SW 1271 (cell line): ENCODE results near the gene VPS37C.
"Not testable (repeated sequence)": the region's sequence is repeated elsewhere in the genome, so short reads cannot be mapped to it uniquely, and the experiment has no call there.

Source experiments
- DNase-seq, 2 experiments: peaks; one replicate each; lab custom pipeline; 2025; lab: John Stamatoyannopoulos, UW

Gene VPS37C

GRCh38 chr11:61118004-61118403 lies 43.2 kb downstream of the VPS37C start:
- no peak for DNase-seq

GRCh38 chr11:61117168-61117520 lies 44.1 kb downstream of the VPS37C start:
- no peak for DNase-seq

GRCh38 chr11:61116426-61117167 lies 44.6 kb downstream of the VPS37C start:
- DNase-seq = no peak

- DNase-seq = no peak
These were observed 45.6 kb downstream of the VPS37C start for GRCh38 chr11:61115498-61116224.

- no peak for DNase-seq
These were observed 46.3 kb downstream of the VPS37C start for GRCh38 chr11:61114913-61115312.

GRCh38 chr11:61113201-61113600 lies 48.0 kb downstream of the VPS37C start:
- no peak for DNase-seq

GRCh38 chr11:61112575-61112974 lies 48.7 kb downstream of the VPS37C start:
- no peak for DNase-seq

- no peak for DNase-seq
These were observed 49.3 kb downstream of the VPS37C start for GRCh38 chr11:61111786-61112517.

- DNase-seq = no peak
These were observed 50.2 kb downstream of the VPS37C start for GRCh38 chr11:61111050-61111435.

- no peak for DNase-seq
These were observed 50.8 kb downstream of the VPS37C start for GRCh38 chr11:61110255-61111049.

- DNase-seq = no peak
These were observed 51.6 kb downstream of the VPS37C start for GRCh38 chr11:61109671-61110070.

- DNase-seq = no peak
These were observed 52.2 kb downstream of the VPS37C start for GRCh38 chr11:61108847-61109585.

GRCh38 chr11:61107888-61108287 lies 53.3 kb downstream of the VPS37C start:
- DNase-seq = no peak

GRCh38 chr11:61106894-61107470 lies 54.2 kb downstream of the VPS37C start:
- no peak for DNase-seq

- no peak for DNase-seq
These were observed 54.9 kb downstream of the VPS37C start for GRCh38 chr11:61106296-61106695.

GRCh38 chr11:61104963-61105362 lies 56.3 kb downstream of the VPS37C start:
- no peak for DNase-seq

GRCh38 chr11:61103851-61104423 lies 57.3 kb downstream of the VPS37C start:
- DNase-seq = no peak

- no peak for DNase-seq
These were observed 58.3 kb downstream of the VPS37C start for GRCh38 chr11:61102667-61103571.

- DNase-seq = no peak
These were observed 62.4 kb downstream of the VPS37C start for GRCh38 chr11:61098778-61099177.

GRCh38 chr11:61098261-61098660 lies 63.0 kb downstream of the VPS37C start:
- not testable (repeated sequence) for DNase-seq
